ENCODE data around the gene EMP1.
A peak's percentile ranks its signal among the peaks of the same experiment; 100 is the strongest.

DNA sequence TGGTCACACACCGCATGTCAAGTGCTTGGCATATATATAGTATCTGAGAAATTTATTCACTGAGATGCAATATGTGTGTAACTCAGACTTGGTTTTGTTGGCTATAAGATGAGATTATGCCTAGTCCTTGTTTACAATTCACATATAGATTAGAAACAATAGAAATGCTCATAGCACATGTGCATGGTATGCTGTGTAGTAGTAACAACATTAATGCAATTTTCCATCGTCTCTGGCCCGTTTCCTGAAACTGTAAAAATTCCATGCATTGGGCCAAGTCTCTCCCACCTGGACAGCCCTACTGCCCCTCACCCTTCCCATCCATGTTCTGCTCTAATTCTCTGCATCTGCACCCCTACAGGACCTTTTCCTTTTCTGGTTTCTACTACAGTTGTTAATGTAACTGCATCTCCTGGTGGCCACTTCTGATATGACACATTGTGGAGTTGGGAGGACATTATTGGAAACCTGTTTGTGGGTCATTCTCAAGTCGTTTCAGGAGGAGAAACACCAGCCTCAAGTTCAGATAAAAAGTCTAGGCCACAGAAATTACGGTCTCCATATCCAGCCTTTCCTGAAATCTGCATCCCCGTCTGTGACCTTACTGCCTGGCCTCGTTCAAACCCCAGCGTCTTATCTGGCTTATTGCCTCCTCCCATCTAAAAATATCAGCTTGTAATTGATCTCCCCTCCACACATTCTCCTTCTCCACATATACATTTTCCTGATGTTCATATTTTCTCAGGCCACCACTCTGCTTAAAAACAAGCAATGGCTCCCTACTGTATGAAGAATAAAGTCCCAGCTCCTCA lies 37.5 kb downstream of the EMP1 start:
- TF ChIP-seq, protein P1, sequence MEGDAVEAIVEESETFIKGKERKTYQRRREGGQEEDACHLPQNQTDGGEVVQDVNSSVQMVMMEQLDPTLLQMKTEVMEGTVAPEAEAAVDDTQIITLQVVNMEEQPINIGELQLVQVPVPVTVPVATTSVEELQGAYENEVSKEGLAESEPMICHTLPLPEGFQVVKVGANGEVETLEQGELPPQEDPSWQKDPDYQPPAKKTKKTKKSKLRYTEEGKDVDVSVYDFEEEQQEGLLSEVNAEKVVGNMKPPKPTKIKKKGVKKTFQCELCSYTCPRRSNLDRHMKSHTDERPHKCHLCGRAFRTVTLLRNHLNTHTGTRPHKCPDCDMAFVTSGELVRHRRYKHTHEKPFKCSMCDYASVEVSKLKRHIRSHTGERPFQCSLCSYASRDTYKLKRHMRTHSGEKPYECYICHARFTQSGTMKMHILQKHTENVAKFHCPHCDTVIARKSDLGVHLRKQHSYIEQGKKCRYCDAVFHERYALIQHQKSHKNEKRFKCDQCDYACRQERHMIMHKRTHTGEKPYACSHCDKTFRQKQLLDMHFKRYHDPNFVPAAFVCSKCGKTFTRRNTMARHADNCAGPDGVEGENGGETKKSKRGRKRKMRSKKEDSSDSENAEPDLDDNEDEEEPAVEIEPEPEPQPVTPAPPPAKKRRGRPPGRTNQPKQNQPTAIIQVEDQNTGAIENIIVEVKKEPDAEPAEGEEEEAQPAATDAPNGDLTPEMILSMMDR (IDR thresholded peaks at IDR 0.05): peak in 1 of 3 donors; percentile 83
- TF ChIP-seq POLR2A (IDR thresholded peaks at IDR 0.05): no peak

Measured in lower leg skin (tissue), 3 donors.